GM12878 (cell line): ENCODE measurements around the gene SMARCB1.

Experiments
- BCLAF1 ChIP-seq: fragments of 450-650 bp; IDR thresholded peaks from 2 replicates; pipeline ENCODE4 v1.6.1; 2017; ENCODE audit warnings: antibody characterized with exemption, mild to moderate bottlenecking, moderate library complexity
- CTCF ChIP-seq, 3 experiments: IDR thresholded peaks in 2 of 3; conservative IDR thresholded peaks in 1 of 3; 2 replicates each; pipeline ENCODE4 v1.5.1; 2011; ENCODE audit warnings: low read depth in 3 of 3, low read length in 3 of 3, mild to moderate bottlenecking in 3 of 3, control low read depth in 2 of 3, moderate library complexity in 2 of 3, inconsistent platforms in 1 of 3, mixed read lengths in 1 of 3; ENCODE audit not compliant: control insufficient read depth in 2 of 3, insufficient read depth in 1 of 3; ENCODE audit errors: extremely low read depth in 1 of 3
- POLR2A ChIP-seq: IDR thresholded peaks from 2 replicates; pipeline ENCODE4 v1.6.1; 2011; ENCODE audit warnings: low read depth, mild to moderate bottlenecking, low read length
- RAD51 ChIP-seq: fragments of 450-650 bp; IDR thresholded peaks from 2 replicates; pipeline ENCODE4 v1.6.1; 2016; ENCODE audit warnings: moderate library complexity, mild to moderate bottlenecking, inconsistent platforms
- RFX5 ChIP-seq: IDR thresholded peaks from 2 replicates; pipeline ENCODE4 v1.6.1; 2011; ENCODE audit warnings: low read depth, low read length, improper control_type of control experiment
- SMARCA5 ChIP-seq: fragments of 450-650 bp; IDR thresholded peaks from 2 replicates; pipeline ENCODE4 v1.6.1; 2017; ENCODE audit warnings: mild to moderate bottlenecking
- SP1 ChIP-seq: IDR thresholded peaks from one replicate; pipeline ENCODE4 v1.6.1; 2011; ENCODE audit warnings: low read depth, low read length
- YBX1 ChIP-seq: fragments of 450-650 bp; IDR thresholded peaks from 2 replicates; pipeline ENCODE4 v1.6.1; 2016; ENCODE audit warnings: antibody characterized with exemption

GRCh38 chr22:23884140-23884539 is 97.4 kb downstream of the SMARCB1 start:
- TF ChIP-seq CTCF (IDR thresholded peaks at IDR 0.05 in 2 of 3, conservative IDR thresholded peaks at IDR 0.05 in 1 of 3; ENCODE audit: control insufficient read depth in 2 of 3, extremely low read depth in 1 of 3, insufficient read depth in 1 of 3, low read depth in 3 of 3, low read length in 3 of 3) (no peak), SMARCA5 (no peak), POLR2A (no peak), RAD51 (no peak), BCLAF1 (no peak), SP1 (no peak), RFX5 (no peak), YBX1 (no peak)
